Parathyroid adenoma (tissue), 2 donors: Measurements from ENCODE around the gene OR51D1.

Source experiments
- H2AFZ ChIP-seq: fragments of 300-600 bp; sonication (generic); one replicate; pipeline ENCODE4 v1.7.0; 2017; ENCODE audit warnings: antibody characterized with exemption, mild to moderate bottlenecking
- H3K27ac ChIP-seq: fragments of 300-600 bp; sonication (generic); one replicate; pipeline ENCODE4 v1.7.0; 2017
- H3K27me3 ChIP-seq: fragments of 300-600 bp; sonication (generic); one replicate; pipeline ENCODE4 v1.7.0; 2017; ENCODE audit warnings: low read length; ENCODE audit not compliant: control insufficient read depth, insufficient read depth
- H3K36me3 ChIP-seq: fragments of 300-600 bp; sonication (generic); one replicate; pipeline ENCODE4 v1.7.0; 2017; ENCODE audit warnings: low read length; ENCODE audit not compliant: control insufficient read depth, insufficient read depth
- H3K4me1 ChIP-seq: fragments of 300-600 bp; sonication (generic); one replicate; pipeline ENCODE4 v1.7.0; 2017; ENCODE audit warnings: control low read depth
- H3K4me2 ChIP-seq: fragments of 300-600 bp; sonication (generic); one replicate; pipeline ENCODE4 v1.7.0; 2017; ENCODE audit warnings: low read length
- H3K4me3 ChIP-seq: fragments of 300-600 bp; sonication (generic); one replicate; pipeline ENCODE4 v1.7.0; 2017; ENCODE audit warnings: low read depth, low read length
- H3K79me2 ChIP-seq: fragments of 300-600 bp; sonication (generic); one replicate; pipeline ENCODE4 v1.7.0; 2017; ENCODE audit warnings: control low read depth
- H3K9ac ChIP-seq: fragments of 300-600 bp; sonication (generic); one replicate; pipeline ENCODE4 v1.7.0; 2017; ENCODE audit warnings: mild to moderate bottlenecking
- H3K9me3 ChIP-seq: fragments of 300-600 bp; sonication (generic); one replicate; pipeline ENCODE4 v1.7.0; 2017; ENCODE audit warnings: low read length; ENCODE audit not compliant: control insufficient read depth
- TF ChIP-seq, protein P1 (sequence below): fragments of 300-600 bp; sonication (generic); IDR thresholded peaks from one replicate; pipeline ENCODE4 v1.7.0; 2017; ENCODE audit warnings: antibody characterized with exemption, mild to moderate bottlenecking
- donor health status: primary hyperparathyroidism.

The OR51D1 gene

GRCh38 chr11:4606231-4607015 lies 30.9 kb upstream of the OR51D1 start:
- H3K9me3 ChIP-seq = no peaks in the 10 kb centered on the region
- H3K27ac ChIP-seq = no peak overlapping the region
- no peaks in the 10 kb centered on the region for H3K36me3 ChIP-seq
- no peaks in the 10 kb centered on the region for H3K79me2 ChIP-seq
- H3K27me3 ChIP-seq = no peaks in the 10 kb centered on the region
- no peak overlapping the region for H3K4me3 ChIP-seq
- TF ChIP-seq, protein P1, sequence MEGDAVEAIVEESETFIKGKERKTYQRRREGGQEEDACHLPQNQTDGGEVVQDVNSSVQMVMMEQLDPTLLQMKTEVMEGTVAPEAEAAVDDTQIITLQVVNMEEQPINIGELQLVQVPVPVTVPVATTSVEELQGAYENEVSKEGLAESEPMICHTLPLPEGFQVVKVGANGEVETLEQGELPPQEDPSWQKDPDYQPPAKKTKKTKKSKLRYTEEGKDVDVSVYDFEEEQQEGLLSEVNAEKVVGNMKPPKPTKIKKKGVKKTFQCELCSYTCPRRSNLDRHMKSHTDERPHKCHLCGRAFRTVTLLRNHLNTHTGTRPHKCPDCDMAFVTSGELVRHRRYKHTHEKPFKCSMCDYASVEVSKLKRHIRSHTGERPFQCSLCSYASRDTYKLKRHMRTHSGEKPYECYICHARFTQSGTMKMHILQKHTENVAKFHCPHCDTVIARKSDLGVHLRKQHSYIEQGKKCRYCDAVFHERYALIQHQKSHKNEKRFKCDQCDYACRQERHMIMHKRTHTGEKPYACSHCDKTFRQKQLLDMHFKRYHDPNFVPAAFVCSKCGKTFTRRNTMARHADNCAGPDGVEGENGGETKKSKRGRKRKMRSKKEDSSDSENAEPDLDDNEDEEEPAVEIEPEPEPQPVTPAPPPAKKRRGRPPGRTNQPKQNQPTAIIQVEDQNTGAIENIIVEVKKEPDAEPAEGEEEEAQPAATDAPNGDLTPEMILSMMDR = no peak
- H3K4me2 ChIP-seq = peak overlapping the region; percentile 58
- no peak overlapping the region for H2AFZ ChIP-seq
- no peak overlapping the region for H3K9ac ChIP-seq
- peaks cover 10% of the 10 kb centered on the region for H3K4me1 ChIP-seq

DNA sequence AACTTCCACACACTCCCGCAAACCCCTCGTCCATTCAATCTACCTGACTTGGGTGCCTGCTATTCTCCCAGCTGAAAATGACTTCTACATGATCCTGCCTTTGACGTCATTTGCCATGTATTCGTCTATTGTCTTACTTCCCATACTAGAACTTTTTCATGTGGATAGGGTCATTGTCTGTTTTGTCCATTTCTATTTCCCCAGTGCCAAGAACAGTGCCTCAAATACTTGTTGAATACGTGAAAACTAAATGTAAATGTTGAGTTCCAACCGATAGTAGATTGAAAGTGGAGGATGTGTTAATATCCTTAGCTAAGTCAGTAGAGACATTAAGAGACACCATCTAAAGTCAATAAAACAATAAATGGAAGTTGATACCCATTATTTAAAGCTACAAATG lies 30.2 kb upstream of the OR51D1 start:
- Histone ChIP-seq H3K9me3 (no peaks in the 10 kb centered on the region), H3K9ac (no peak overlapping the region), H3K4me3 (peak overlapping the region; percentile 60), H2AFZ (peak overlapping the region; percentile 95), H3K79me2 (no peaks in the 10 kb centered on the region), H3K27me3 (no peaks in the 10 kb centered on the region), H3K4me2 (peak overlapping the region; percentile 58), H3K36me3 (no peaks in the 10 kb centered on the region), H3K4me1 (peaks cover 10% of the 10 kb centered on the region), H3K27ac (no peak overlapping the region)
- TF ChIP-seq, protein P1 = no peak

- H3K27ac ChIP-seq = peak within 1 kb of the TSS; percentile 81
Observed at GRCh38 chr11:4607781-4608666, 29.3 kb upstream of the OR51D1 start, which contains the start of gene TRIM68. TRIM68 (minus strand) TSS chr11:4608231; CDS start chr11:4605504, 2,727 bp downstream.

DNA sequence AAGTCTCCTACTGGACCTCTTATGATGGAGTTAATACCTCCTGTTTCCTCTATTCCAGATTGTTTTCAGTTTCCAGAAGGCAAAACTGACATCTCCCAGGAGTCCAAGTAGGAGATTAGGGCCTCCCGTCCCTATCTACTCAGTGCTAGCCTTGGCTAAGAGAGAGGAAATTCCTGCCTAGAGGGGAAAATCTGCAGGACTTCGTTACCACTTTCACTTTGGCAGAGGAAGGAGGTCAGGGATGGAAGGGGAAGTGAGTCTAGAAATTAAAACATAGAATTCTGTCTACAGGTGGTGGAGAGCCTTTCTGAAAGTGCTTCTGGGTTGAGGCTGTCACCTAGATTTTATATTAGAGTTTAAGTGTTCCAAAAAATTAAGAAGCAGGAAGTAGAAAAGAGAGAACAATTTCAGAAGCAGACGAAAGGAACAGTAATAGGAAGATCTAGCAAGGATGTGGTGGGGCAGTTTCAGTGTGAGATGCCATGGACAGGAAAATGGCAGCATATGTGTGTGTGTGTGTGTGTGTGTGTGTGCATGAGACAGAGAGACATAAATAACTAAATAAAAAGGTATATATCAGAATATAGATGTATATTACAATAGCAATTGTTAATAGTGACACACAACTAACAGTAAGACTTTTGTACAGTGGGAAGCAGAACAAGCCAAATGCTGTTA lies 26.9 kb upstream of the OR51D1 start:
- Histone ChIP-seq H3K36me3 (no peaks in the 10 kb centered on the region), H3K27ac (no peak overlapping the region), H3K4me1 (peaks cover 10% of the 10 kb centered on the region), H3K79me2 (no peaks in the 10 kb centered on the region), H3K4me3 (no peak overlapping the region), H3K9ac (no peak overlapping the region), H3K27me3 (no peaks in the 10 kb centered on the region), H2AFZ (peak overlapping the region; percentile 38), H3K9me3 (no peaks in the 10 kb centered on the region), H3K4me2 (peak overlapping the region; percentile 35)
- TF ChIP-seq, protein P1 = no peak

More at GRCh38 chr11:4607781-4608666, 29.3 kb upstream of the OR51D1 start, which contains the start of gene TRIM68:
- Histone ChIP-seq H2AFZ (peak within 1 kb of the TSS; percentile 95), H3K4me1 (peaks cover 10% of the 10 kb centered on the region), H3K79me2 (no peaks in the 10 kb centered on the region), H3K36me3 (no peaks in the 10 kb centered on the region), H3K4me3 (peak within 1 kb of the TSS; percentile 60), H3K27me3 (no peaks in the 10 kb centered on the region), H3K4me2 (peak within 1 kb of the TSS; percentile 74), H3K9me3 (no peaks in the 10 kb centered on the region), H3K9ac (no peak within 1 kb of the TSS)
- TF ChIP-seq, protein P1 = no peak
